HEK293T (cell line): ENCODE results near the gene HPS6.

Experiments
- CTCF ChIA-PET: fragments of 350-600 bp; formaldehyde crosslinking; extraction: SDS; loops from one replicate; lab custom pipeline; 2021; ENCODE audit warnings: antibody characterized with exemption, inconsistent platforms; lab: Yijun Ruan, JAX
- POLR2A ChIA-PET: fragments of 350-600 bp; formaldehyde crosslinking; extraction: SDS; loops from one replicate; lab custom pipeline; 2020; ENCODE audit warnings: antibody characterized with exemption, inconsistent platforms; lab: Yijun Ruan, JAX
- DNase-seq: peaks from one replicate; pipeline ENCODE4 v3.0.0; 2012; ENCODE audit warnings: mixed read lengths; ENCODE audit errors: extremely low spot score
- ARNT ChIP-seq: fragments of 450-650 bp; IDR thresholded peaks from 2 replicates; pipeline ENCODE4 v1.6.1; 2017; ENCODE audit warnings: mild to moderate bottlenecking
- BHLHE40 ChIP-seq: fragments of 450-650 bp; IDR thresholded peaks from 2 replicates; pipeline ENCODE4 v1.6.1; 2016; ENCODE audit warnings: mild to moderate bottlenecking, moderate library complexity, borderline replicate concordance
- CTBP1 ChIP-seq: fragments of 450-650 bp; IDR thresholded peaks from 2 replicates; pipeline ENCODE4 v1.6.1; 2016; ENCODE audit warnings: borderline replicate concordance
- ELF4 ChIP-seq: fragments of 450-650 bp; IDR thresholded peaks from 2 replicates; pipeline ENCODE4 v1.6.1; 2017; ENCODE audit warnings: antibody characterized with exemption
- FOXA1 ChIP-seq: fragments of 450-650 bp; IDR thresholded peaks from 2 replicates; pipeline ENCODE4 v1.6.1; 2016; ENCODE audit warnings: mild to moderate bottlenecking
- FOXK2 ChIP-seq: fragments of 450-650 bp; IDR thresholded peaks from 2 replicates; pipeline ENCODE4 v1.6.1; 2016; ENCODE audit warnings: mild to moderate bottlenecking
- FOXM1 ChIP-seq: fragments of 450-650 bp; IDR thresholded peaks from 2 replicates; pipeline ENCODE4 v1.6.1; 2017; ENCODE audit warnings: mild to moderate bottlenecking, borderline replicate concordance
- HDGF ChIP-seq: fragments of 450-650 bp; IDR thresholded peaks from 2 replicates; pipeline ENCODE4 v1.6.1; 2017; ENCODE audit warnings: antibody characterized with exemption, borderline replicate concordance
- L3MBTL2 ChIP-seq: fragments of 450-650 bp; conservative IDR thresholded peaks from 2 replicates; pipeline ENCODE4 v1.6.1; 2016; ENCODE audit warnings: mild to moderate bottlenecking
- LEF1 ChIP-seq: fragments of 450-650 bp; IDR thresholded peaks from 2 replicates; pipeline ENCODE4 v1.6.1; 2017; ENCODE audit warnings: mild to moderate bottlenecking, borderline replicate concordance
- NFRKB ChIP-seq: fragments of 450-650 bp; IDR thresholded peaks from 2 replicates; pipeline ENCODE4 v1.6.1; 2016; ENCODE audit warnings: mild to moderate bottlenecking, moderate library complexity
- SP1 ChIP-seq: fragments of 450-650 bp; IDR thresholded peaks from 2 replicates; pipeline ENCODE4 v1.6.1; 2017
- SUZ12 ChIP-seq: fragments of 450-650 bp; IDR thresholded peaks from 2 replicates; pipeline ENCODE4 v1.6.1; 2016; ENCODE audit warnings: mild to moderate bottlenecking
- TARDBP ChIP-seq: fragments of 450-650 bp; IDR thresholded peaks from 2 replicates; pipeline ENCODE4 v1.6.1; 2016
- ZNF384 ChIP-seq: fragments of 450-650 bp; IDR thresholded peaks from 2 replicates; pipeline ENCODE4 v1.6.1; 2016
- TF ChIP-seq, protein P1 (sequence below): fragments of 450-650 bp; IDR thresholded peaks from 2 replicates; pipeline ENCODE4 v1.6.1; 2016

Gene HPS6

GRCh38 chr10:102055647-102056419 is 9.3 kb upstream of the HPS6 start, which contains the start of gene ARMH3:
Gene ARMH3, minus strand, starts transcription at chr10:102056173. Its CDS starts 16,059 bp downstream, at chr10:102040114.
- TF ChIP-seq ZNF384 = no peak
- 0 out of 2 replicates have a peak, but pooled peaks have one; percentile 37 for TF ChIP-seq TARDBP
- TF ChIP-seq, protein P1, sequence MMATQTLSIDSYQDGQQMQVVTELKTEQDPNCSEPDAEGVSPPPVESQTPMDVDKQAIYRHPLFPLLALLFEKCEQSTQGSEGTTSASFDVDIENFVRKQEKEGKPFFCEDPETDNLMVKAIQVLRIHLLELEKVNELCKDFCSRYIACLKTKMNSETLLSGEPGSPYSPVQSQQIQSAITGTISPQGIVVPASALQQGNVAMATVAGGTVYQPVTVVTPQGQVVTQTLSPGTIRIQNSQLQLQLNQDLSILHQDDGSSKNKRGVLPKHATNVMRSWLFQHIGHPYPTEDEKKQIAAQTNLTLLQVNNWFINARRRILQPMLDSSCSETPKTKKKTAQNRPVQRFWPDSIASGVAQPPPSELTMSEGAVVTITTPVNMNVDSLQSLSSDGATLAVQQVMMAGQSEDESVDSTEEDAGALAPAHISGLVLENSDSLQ = no peak
- TF ChIP-seq FOXM1 = peak; percentile 80; the same call in 1 of the 2 replicates
- TF ChIP-seq NFRKB = no peak
- peak; percentile 98 for DNase-seq
- ChIA-PET CTCF (interaction anchor here (0.6 to 3.1 kb wide), 4 partner anchors 11 to 215 kb away, joined by 3 to 10 read pairs (median 4); no protein-coding TSS in a partner anchor), POLR2A (interaction anchor here (0.6 to 1.7 kb wide), 7 partner anchors 10 to 59 kb away, joined by 3 to 6 read pairs (median 5); partner anchors contain the start of gene HPS6)

DNA sequence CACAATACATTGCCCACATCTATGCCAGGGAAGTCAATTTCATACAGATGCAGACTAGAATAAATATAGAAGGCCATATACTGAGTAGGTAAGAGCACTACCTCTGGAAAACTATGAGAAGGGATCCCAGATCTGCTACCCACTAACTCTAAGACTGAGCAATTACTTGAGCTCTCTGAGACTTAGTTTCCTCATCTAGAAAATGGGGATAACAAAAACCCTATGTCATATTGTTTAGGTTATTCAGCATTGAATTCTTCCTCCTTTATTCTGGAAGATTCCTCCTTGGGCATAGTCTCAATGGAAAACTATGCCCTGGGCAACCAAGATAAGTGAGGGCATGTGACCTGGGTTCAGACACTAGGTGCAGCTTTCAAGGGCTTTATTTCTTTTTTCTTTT is 5.2 kb upstream of the HPS6 start:
- DNase-seq = no peak
- TF ChIP-seq ZNF384 (0 out of 2 replicates have a peak, but pooled peaks have one; percentile 25), SP1 (no peak)
- POLR2A ChIA-PET = no interaction called here
- CTCF ChIA-PET = interaction anchor here (0.8 to 1.1 kb wide), 2 partner anchors 9 to 13 kb away, joined by 3 read pairs; no protein-coding TSS in a partner anchor

GRCh38 chr10:102064503-102064867 is 664 bp upstream of the HPS6 start:
- ChIA-PET POLR2A (no interaction called here), CTCF (no interaction called here)
- DNase-seq = no peak
- TF ChIP-seq ZNF384 (no peak), SUZ12 (no peak), FOXM1 (no peak), ARNT (no peak), FOXK2 (no peak), TARDBP (no peak), FOXA1 (no peak), CTBP1 (no peak), BHLHE40 (no peak), LEF1 (no peak), HDGF (no peak), NFRKB (no peak), SP1 (no peak)

DNA sequence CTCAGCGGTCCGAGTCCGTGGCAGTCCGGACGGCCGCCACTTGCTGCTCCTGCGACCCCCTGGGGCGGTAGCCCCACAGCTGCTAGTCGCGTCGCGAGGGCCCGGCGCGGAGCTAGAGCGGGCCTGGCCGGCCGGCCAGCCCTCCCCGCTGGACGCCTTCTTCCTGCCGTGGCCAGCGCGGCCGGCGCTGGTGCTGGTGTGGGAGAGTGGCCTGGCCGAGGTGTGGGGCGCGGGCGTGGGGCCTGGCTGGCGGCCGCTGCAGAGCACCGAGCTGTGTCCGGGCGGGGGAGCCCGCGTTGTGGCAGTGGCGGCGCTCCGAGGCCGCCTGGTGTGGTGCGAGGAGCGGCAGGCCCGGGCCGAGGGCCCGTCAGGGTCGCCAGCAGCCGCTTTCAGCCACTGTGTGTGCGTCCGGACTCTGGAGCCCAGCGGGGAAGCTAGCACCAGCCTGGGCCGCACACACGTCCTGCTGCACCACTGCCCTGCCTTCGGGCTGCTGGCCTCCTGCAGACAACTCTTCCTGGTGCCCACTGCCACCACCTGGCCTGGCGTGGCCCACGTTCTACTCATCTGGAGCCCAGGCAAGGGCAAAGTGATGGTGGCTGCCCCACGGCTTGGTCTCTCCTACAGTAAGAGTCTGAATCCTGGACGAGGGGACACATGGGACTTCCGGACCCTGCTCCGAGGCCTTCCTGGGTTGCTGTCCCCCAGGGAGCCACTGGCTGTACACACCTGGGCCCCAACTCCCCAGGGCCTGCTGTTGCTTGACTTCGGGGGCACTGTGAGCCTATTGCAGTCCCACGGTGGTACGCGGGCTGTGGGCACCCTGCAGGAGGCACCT is 631 bp downstream of the HPS6 start:
- TF ChIP-seq LEF1 (peak; percentile 48; the same call in 1 of the 2 replicates), SP1 (no peak)
- POLR2A ChIA-PET = interaction anchor here (0.8 to 1.1 kb wide), 5 partner anchors 8 to 225 kb away, joined by 3 to 5 read pairs (median 4); no protein-coding TSS in a partner anchor
- DNase-seq = peak; percentile 62
- CTCF ChIA-PET = no interaction called here

- CTCF ChIA-PET = interaction anchor here (0.6 to 1.2 kb wide), 4 partner anchors 10 to 226 kb away, joined by 3 to 4 read pairs (median 3); no protein-coding TSS in a partner anchor
- peak; percentile 4 for DNase-seq
These were observed 1.4 kb downstream of the HPS6 start for GRCh38 chr10:102066399-102067088.

GRCh38 chr10:102067091-102067916 is 2.2 kb downstream of the HPS6 start:
- DNase-seq = no peak
- ChIA-PET CTCF (interaction anchor here (0.6 to 1.2 kb wide), 4 partner anchors 11 to 226 kb away, joined by 3 to 4 read pairs (median 3); no protein-coding TSS in a partner anchor), POLR2A (interaction anchor here (0.5 to 1.0 kb wide), 3 partner anchors 9 to 365 kb away, joined by 3 to 4 read pairs (median 4); partner anchors contain the start of gene CUEDC2)
- TF ChIP-seq, protein P1 = no peak
- TF ChIP-seq SP1 (no peak), FOXM1 (no peak), HDGF (no peak), ARNT (no peak), ZNF384 (no peak), LEF1 (no peak), SUZ12 (no peak), BHLHE40 (no peak), L3MBTL2 (no peak), FOXK2 (no peak), NFRKB (no peak), FOXA1 (no peak), CTBP1 (no peak), TARDBP (no peak), ELF4 (no peak)

More at GRCh38 chr10:102066399-102067088, 1.4 kb downstream of the HPS6 start:
- POLR2A ChIA-PET = interaction anchor here (1.0 to 1.1 kb wide), 4 partner anchors 9 to 225 kb away, joined by 3 to 4 read pairs (median 4); no protein-coding TSS in a partner anchor
- TF ChIP-seq TARDBP = no peak
- TF ChIP-seq BHLHE40 = no peak
- TF ChIP-seq ZNF384 = no peak
- no peak for TF ChIP-seq FOXK2
- no peak for TF ChIP-seq ARNT
- no peak for TF ChIP-seq SUZ12
